Kidney (tissue), 14 donors: Measurements from ENCODE around the gene NUMA1. TPM values are rescaled to one million over a fixed set of nuclear protein-coding genes. Genes with fewer than 3 reads are reported as not detected.

Experiments used
- DNase-seq, 5 donors: peaks; one replicate each; pipeline ENCODE4 v3.0.0-alpha.2; 2013 to 2020
- FAIRE-seq: peaks from 2 replicates; lab custom pipeline; 2012; peaks lifted over from hg19 to GRCh38; lab: Jason Lieb, UNC
- H3K27ac ChIP-seq, 2 donors: one replicate each; pipeline ENCODE4 v1.7.0; 2013; ENCODE audit warnings: low read depth in 2 of 2, low read length in 2 of 2, inconsistent platforms in 1 of 2
- H3K27me3 ChIP-seq: one replicate; pipeline ENCODE4 v1.7.1; 2013; ENCODE audit warnings: low read length, inconsistent platforms; ENCODE audit not compliant: control insufficient read depth, insufficient read depth
- H3K36me3 ChIP-seq, 3 donors: one replicate each; pipeline versions ENCODE4 v1.7.0 to v1.7.1; 2013; ENCODE audit warnings: low read length in 3 of 3, control low read depth in 1 of 3, inconsistent platforms in 1 of 3; ENCODE audit not compliant: insufficient read depth in 3 of 3, control insufficient read depth in 2 of 3
- H3K4me1 ChIP-seq, 3 donors: one replicate each; pipeline versions ENCODE4 v1.7.0 to v1.7.1; 2013; ENCODE audit warnings: low read length in 3 of 3, inconsistent platforms in 1 of 3, low read depth in 1 of 3; ENCODE audit not compliant: control insufficient read depth in 2 of 3, insufficient read depth in 2 of 3
- H3K4me3 ChIP-seq, 3 donors: one replicate each; pipeline versions ENCODE4 v1.7.0 to v1.8.1; 2013; ENCODE audit warnings: low read length in 3 of 3, control low read depth in 1 of 3, inconsistent platforms in 1 of 3
- H3K9ac ChIP-seq, 3 donors: one replicate each; pipeline versions ENCODE4 v1.7.0 to v1.7.1; 2013; ENCODE audit warnings: low read length in 3 of 3, control low read depth in 1 of 3, inconsistent platforms in 1 of 3
- H3K9me3 ChIP-seq, 3 donors: one replicate each; pipeline versions ENCODE4 v1.7.0 to v1.7.1; 2013; ENCODE audit warnings: low read length in 3 of 3, control low read depth in 1 of 3, inconsistent platforms in 1 of 3; ENCODE audit not compliant: control insufficient read depth in 2 of 3, insufficient read depth in 1 of 3
- CTCF ChIP-seq: IDR thresholded peaks from 3 replicates; pipeline ENCODE4 v1.5.1; 2012; ENCODE audit warnings: mild to moderate bottlenecking, moderate library complexity, borderline replicate concordance; ENCODE audit not compliant: insufficient read depth; ENCODE audit errors: extremely low read depth
- intact Hi-C: fragments of 100-400 bp; cut with DNase I; formaldehyde crosslinking; loops from one replicate; pipeline ENCODE4 v1.11.1; 2022
- polyA plus RNA-seq: library from polyadenylated mRNA; stranded (reverse); fragments of 350-450 nt; fragmentation: Illumina TruSeq; extraction: RNeasy Lipid Tissue Mini Kit (QIAGEN cat#74804); gene quantifications from one replicate; pipeline ENCODE4 v1.2.3, GENCODE V29; 2014; ENCODE audit warnings: low read depth, low replicate concordance; ENCODE audit not compliant: insufficient read depth
- total RNA-seq: library from RNA; stranded (reverse); fragmentation: NEBNext Ultra II Directional; extraction: Animal tissue kit (Norgen Biotek cat#: 25700); gene quantifications from one replicate; pipeline ENCODE4 v1.2.1, GENCODE V29; 2021
- donor health status: control.
- donor health status: control.
- donor health status: control.
- donor health status: control.
- donor health status: control.
- donor health status: DM: yes; HTN: yes; CAD: no.
- donor health status: Normal renal cell carcinoma (clear cell type).

NUMA1 gene
- total and polyA plus RNA-seq, 2 donors from 2014 or later, result 85.3 to 198 TPM

GRCh38 chr11:71977090-71977489, 103.3 kb downstream of the NUMA1 start:
- intact Hi-C loops, result no loop called here
- no peak for FAIRE-seq
- no peaks in the 10 kb centered on the region for H3K27me3 ChIP-seq

GRCh38 chr11:71976551-71976950, 103.8 kb downstream of the NUMA1 start:
- no peaks in the 10 kb centered on the region for H3K27me3 ChIP-seq
- FAIRE-seq, result no peak
- no peaks in the 10 kb centered on the region for H3K9me3 ChIP-seq
- H3K4me1 ChIP-seq, result no peaks in the 10 kb centered on the region
- H3K36me3 ChIP-seq, result peaks cover 0 to 17% (median 3%) of the 10 kb centered on the region in 3 donors
- no peak overlapping the region for H3K9ac ChIP-seq
- no peak for TF ChIP-seq CTCF
- no peak overlapping the region for H3K4me3 ChIP-seq
- no peak overlapping the region for H3K27ac ChIP-seq
- intact Hi-C loops, result no loop called here
- no peak for DNase-seq

More at GRCh38 chr11:71977090-71977489, 103.3 kb downstream of the NUMA1 start:
- Histone ChIP-seq H3K4me3 (no peak overlapping the region), H3K36me3 (peaks cover 0 to 17% (median 2%) of the 10 kb centered on the region in 3 donors), H3K4me1 (no peaks in the 10 kb centered on the region), H3K9ac (no peak overlapping the region), H3K9me3 (no peaks in the 10 kb centered on the region), H3K27ac (no peak overlapping the region)
- no peak for DNase-seq
- TF ChIP-seq CTCF, result no peak

GRCh38 chr11:71971680-71972079, 108.7 kb downstream of the NUMA1 start:
- no peaks in the 10 kb centered on the region for H3K9me3 ChIP-seq
- H3K4me1 ChIP-seq, result no peaks in the 10 kb centered on the region
- FAIRE-seq (no peak), DNase-seq (no peak)
- H3K9ac ChIP-seq, result no peak overlapping the region
- H3K4me3 ChIP-seq, result no peak overlapping the region
- peaks cover 0 to 23% (median 3%) of the 10 kb centered on the region in 3 donors for H3K36me3 ChIP-seq
- no peak for TF ChIP-seq CTCF
- H3K27me3 ChIP-seq, result no peaks in the 10 kb centered on the region
- no peak overlapping the region for H3K27ac ChIP-seq
- intact Hi-C loops, result no loop called here

- peaks cover 0 to 4% (median 2%) of the 10 kb centered on the region in 3 donors for H3K4me1 ChIP-seq
- no peaks in the 10 kb centered on the region for H3K27me3 ChIP-seq
- H3K27ac ChIP-seq, result no peak overlapping the region
- no peak overlapping the region for H3K4me3 ChIP-seq
- no peak overlapping the region for H3K9ac ChIP-seq
- no peaks in the 10 kb centered on the region for H3K9me3 ChIP-seq
- DNase-seq (no peak), FAIRE-seq (no peak)
- H3K36me3 ChIP-seq, result peaks cover 4 to 9% (median 7%) of the 10 kb centered on the region in 3 donors
- no peak for TF ChIP-seq CTCF
- intact Hi-C loops, result no loop called here
These were observed 115.7 kb downstream of the NUMA1 start for GRCh38 chr11:71964641-71965040.
